Stimulated activated naive CD8-positive, alpha-beta T cell treated with anti-CD3 and anti-CD28 coated beads, Interleukin-15, Interleukin-2, amounts not matched to agents 100 U/mL and 50 U/mL, for 24 hours (primary cell): ENCODE measurements around the gene SPPL3.

Experiments
- ATAC-seq: fragments of 150-1000 bp; cut with Tn5 transposase; one replicate; pipeline ENCODE4 v1.10.0; 2021
- DNase-seq: peaks from one replicate; pipeline ENCODE4 v3.0.0; 2021

The SPPL3 gene

GRCh38 chr12:120775862-120776552 lies 128.2 kb downstream of the SPPL3 start:
- DNase-seq (no peak), ATAC-seq (no peak)

GRCh38 chr12:120774169-120774916 lies 129.8 kb downstream of the SPPL3 start:
- DNase-seq (no peak), ATAC-seq (peak; percentile 58)

GRCh38 chr12:120771097-120771496 lies 133.1 kb downstream of the SPPL3 start:
- ATAC-seq: no peak

GRCh38 chr12:120767071-120768024 lies 136.8 kb downstream of the SPPL3 start:
- DNase-seq (no peak), ATAC-seq (no peak)

More at GRCh38 chr12:120771097-120771496, 133.1 kb downstream of the SPPL3 start:
- DNase-seq: no peak

GRCh38 chr12:120766566-120766965 lies 137.6 kb downstream of the SPPL3 start:
- ATAC-seq: no peak
- DNase-seq: no peak

GRCh38 chr12:120764816-120765215 lies 139.3 kb downstream of the SPPL3 start:
- ATAC-seq (no peak), DNase-seq (no peak)

GRCh38 chr12:120763250-120763649 lies 140.9 kb downstream of the SPPL3 start:
- ATAC-seq (no peak), DNase-seq (no peak)

GRCh38 chr12:120762086-120762485 lies 142.1 kb downstream of the SPPL3 start:
- ATAC-seq (no peak), DNase-seq (no peak)

- DNase-seq (no peak), ATAC-seq (no peak)
Observed at GRCh38 chr12:120761519-120761934, 142.6 kb downstream of the SPPL3 start.

- DNase-seq: no peak
- no peak for ATAC-seq
Observed at GRCh38 chr12:120760349-120761254, 143.6 kb downstream of the SPPL3 start.

- no peak for ATAC-seq
Observed at GRCh38 chr12:120759591-120760348, 144.4 kb downstream of the SPPL3 start.

GRCh38 chr12:120758798-120759590 lies 145.2 kb downstream of the SPPL3 start:
- ATAC-seq (no peak), DNase-seq (no peak)

More at GRCh38 chr12:120759591-120760348, 144.4 kb downstream of the SPPL3 start:
- no peak for DNase-seq

- DNase-seq: no peak
- no peak for ATAC-seq
Observed at GRCh38 chr12:120757949-120758348, 146.2 kb downstream of the SPPL3 start.

GRCh38 chr12:120757226-120757742 lies 146.9 kb downstream of the SPPL3 start:
- no peak for ATAC-seq
- DNase-seq: no peak

GRCh38 chr12:120755269-120755668 lies 148.9 kb downstream of the SPPL3 start:
- ATAC-seq (no peak), DNase-seq (no peak)

GRCh38 chr12:120754792-120755191 lies 149.4 kb downstream of the SPPL3 start:
- ATAC-seq: no peak

GRCh38 chr12:120751389-120751788 lies 152.8 kb downstream of the SPPL3 start:
- ATAC-seq (no peak), DNase-seq (no peak)

More at GRCh38 chr12:120754792-120755191, 149.4 kb downstream of the SPPL3 start:
- no peak for DNase-seq

GRCh38 chr12:120750806-120751205 lies 153.4 kb downstream of the SPPL3 start:
- no peak for ATAC-seq
- no peak for DNase-seq

GRCh38 chr12:120749256-120749655 lies 154.9 kb downstream of the SPPL3 start:
- no peak for ATAC-seq
- DNase-seq: no peak
